ENCODE data around the gene SLC18B1. TPM values are rescaled to one million over a fixed set of nuclear protein-coding genes. Genes with fewer than 3 reads are reported as not detected.

SLC18B1 gene
- polyA plus RNA-seq, 1 of the 3 experiments (the other 2 are of a cell fraction): 1.2 TPM

- no peak for TF ChIP-seq REST (IDR thresholded peaks at IDR 0.05; ENCODE audit: low read depth, low read length)
Measured at GRCh38 chr6:132725947-132726607, 72.4 kb downstream of the SLC18B1 start (continued).

- ChIA-PET CTCF (no interaction called here), POLR2A (no interaction called here)
- no peak overlapping the region for H3K4me3 ChIP-seq (ENCODE audit: low read depth in 2 of 2, low read length in 1 of 2)
- no peaks in the 10 kb centered on the region for H3K36me3 ChIP-seq (replicated peaks in 1 of 2; ENCODE audit: control insufficient read depth in 1 of 2, insufficient read depth in 2 of 2, low read length in 1 of 2)
- no peak overlapping the region for H2AFZ ChIP-seq (ENCODE audit: low read depth)
- WGBS (ENCODE audit: low lambda C conversion rate): 7% methylated on average over 6 of the region's 6 CpGs
- peaks cover 23% of the 10 kb centered on the region; the same call in 1 of the 2 replicates for H3K27me3 ChIP-seq (ENCODE audit: insufficient read depth)
- H3K4me2 ChIP-seq: no peak overlapping the region
- no peaks in the 10 kb centered on the region for H3F3A ChIP-seq (replicated peaks; ENCODE audit: insufficient read depth)
- no peaks in the 10 kb centered on the region for H3K9me3 ChIP-seq
- no peaks in the 10 kb centered on the region for H3K4me1 ChIP-seq (ENCODE audit: control insufficient read depth in 1 of 2, insufficient read depth in 2 of 2, low read depth in 1 of 2, low read length in 1 of 2)
- TF ChIP-seq FOXM1 (IDR thresholded peaks at IDR 0.05; ENCODE audit: low read depth) (no peak), EP300 (IDR thresholded peaks at IDR 0.05; ENCODE audit: borderline replicate concordance in 1 of 2, low read depth in 1 of 2, low read length in 1 of 2) (no peak), EZH2phosphoT487 (IDR thresholded peaks at IDR 0.05; ENCODE audit: borderline replicate concordance, low read depth) (no peak), NRF1 (IDR thresholded peaks at IDR 0.05; ENCODE audit: low read depth, low read length) (no peak), GABPA (IDR thresholded peaks at IDR 0.05; ENCODE audit: low read depth) (no peak), SIN3A (IDR thresholded peaks at IDR 0.05; ENCODE audit: borderline replicate concordance, low read depth, low read length) (no peak), USF2 (IDR thresholded peaks at IDR 0.05; ENCODE audit: borderline replicate concordance, low read depth, low read length) (no peak), PBX3 (IDR thresholded peaks at IDR 0.05) (no peak), CHD2 (IDR thresholded peaks at IDR 0.05; ENCODE audit: low read length, partially characterized antibody) (no peak), USF1 (IDR thresholded peaks at IDR 0.05; ENCODE audit: borderline replicate concordance, low read depth) (no peak), TEAD4 (IDR thresholded peaks at IDR 0.05; ENCODE audit: borderline replicate concordance, insufficient read depth) (no peak), ELF1 (IDR thresholded peaks at IDR 0.05) (no peak)
- DNase-seq: no peak
- H3K9me2 ChIP-seq: no peaks in the 10 kb centered on the region
- no peaks in the 10 kb centered on the region for H3K79me2 ChIP-seq (ENCODE audit: insufficient read depth)
- no peak overlapping the region for H3K9ac ChIP-seq
- no peaks in the 10 kb centered on the region for H4K20me1 ChIP-seq (ENCODE audit: insufficient read depth)
- no peak overlapping the region for H3K27ac ChIP-seq (ENCODE audit: low read depth in 2 of 2, low read length in 1 of 2)
Measured at GRCh38 chr6:132725471-132725870, 73.0 kb downstream of the SLC18B1 start.

All from SK-N-SH (cell line).